Measurements from ENCODE around the gene CPEB1.

DNA sequence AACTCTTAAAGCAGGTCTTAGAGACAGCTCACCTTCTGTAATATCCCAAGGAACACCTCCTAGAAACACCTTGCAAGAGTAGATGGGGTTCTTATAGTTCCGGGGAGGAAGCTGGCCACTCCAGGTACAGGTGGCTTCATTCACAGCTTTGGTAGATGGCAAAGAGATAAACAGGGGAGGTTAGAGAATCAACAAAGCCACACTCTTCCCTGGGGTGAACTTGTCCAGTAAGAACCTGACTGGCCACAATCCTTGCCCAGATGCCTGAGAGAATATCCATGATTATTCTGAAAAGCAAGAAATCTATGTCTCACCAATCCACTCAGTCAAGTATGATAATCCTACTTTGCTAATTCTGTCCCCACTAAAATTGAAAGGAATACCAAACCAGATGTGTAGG lies 93.3 kb downstream of the CPEB1 start:
- TF ChIP-seq, protein P1, sequence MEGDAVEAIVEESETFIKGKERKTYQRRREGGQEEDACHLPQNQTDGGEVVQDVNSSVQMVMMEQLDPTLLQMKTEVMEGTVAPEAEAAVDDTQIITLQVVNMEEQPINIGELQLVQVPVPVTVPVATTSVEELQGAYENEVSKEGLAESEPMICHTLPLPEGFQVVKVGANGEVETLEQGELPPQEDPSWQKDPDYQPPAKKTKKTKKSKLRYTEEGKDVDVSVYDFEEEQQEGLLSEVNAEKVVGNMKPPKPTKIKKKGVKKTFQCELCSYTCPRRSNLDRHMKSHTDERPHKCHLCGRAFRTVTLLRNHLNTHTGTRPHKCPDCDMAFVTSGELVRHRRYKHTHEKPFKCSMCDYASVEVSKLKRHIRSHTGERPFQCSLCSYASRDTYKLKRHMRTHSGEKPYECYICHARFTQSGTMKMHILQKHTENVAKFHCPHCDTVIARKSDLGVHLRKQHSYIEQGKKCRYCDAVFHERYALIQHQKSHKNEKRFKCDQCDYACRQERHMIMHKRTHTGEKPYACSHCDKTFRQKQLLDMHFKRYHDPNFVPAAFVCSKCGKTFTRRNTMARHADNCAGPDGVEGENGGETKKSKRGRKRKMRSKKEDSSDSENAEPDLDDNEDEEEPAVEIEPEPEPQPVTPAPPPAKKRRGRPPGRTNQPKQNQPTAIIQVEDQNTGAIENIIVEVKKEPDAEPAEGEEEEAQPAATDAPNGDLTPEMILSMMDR (IDR thresholded peaks at IDR 0.05), result no peak
- TF ChIP-seq POLR2AphosphoS5 (IDR thresholded peaks at IDR 0.05; ENCODE audit: insufficient read depth in 1 of 2, low read depth in 1 of 2), result no peak
